H1 (cell line): ENCODE measurements around the gene CD79A. TPM values are rescaled to one million over a fixed set of nuclear protein-coding genes. Genes with fewer than 3 reads are reported as not detected.

Experiments used
- CBX5 ChIP-seq: fragments of 300-800, 300-1000 bp; sonication (generic); IDR thresholded peaks from 2 replicates; pipeline ENCODE4 v1.7.1; 2016; ENCODE audit warnings: antibody characterized with exemption, low read length, low read depth
- CHD1 ChIP-seq: IDR thresholded peaks from 2 replicates; pipeline ENCODE4 v1.6.1; 2012; ENCODE audit warnings: low read depth, low read length, improper control_type of control experiment
- CTCF ChIP-seq, 3 experiments: IDR thresholded peaks; 1 replicate in 2 of 3; 2 replicates in 1 of 3; pipeline versions ENCODE4 v1.5.1 to v1.6.1; 2011; ENCODE audit warnings: low read length in 3 of 3, mild to moderate bottlenecking in 3 of 3, inconsistent platforms in 2 of 3, low read depth in 1 of 3, moderate library complexity in 1 of 3; ENCODE audit not compliant: insufficient read depth in 1 of 3; ENCODE audit errors: control extremely low read depth in 1 of 3
- FOSL1 ChIP-seq: IDR thresholded peaks from 2 replicates; pipeline ENCODE4 v1.6.1; 2011; ENCODE audit warnings: mild to moderate bottlenecking, low read depth, low read length, moderate library complexity; ENCODE audit not compliant: insufficient read depth
- JUN ChIP-seq: IDR thresholded peaks from 2 replicates; pipeline ENCODE4 v1.6.1; 2011; ENCODE audit warnings: low read depth, mild to moderate bottlenecking, improper control_type of control experiment, low read length
- SIX5 ChIP-seq: IDR thresholded peaks from 2 replicates; pipeline ENCODE4 v1.6.1; 2011; ENCODE audit warnings: mild to moderate bottlenecking, low read depth, low read length
- polyA plus RNA-seq, 7 experiments: library from polyadenylated mRNA; depleted of rRNA in 3 of 7; stranded (reverse) in 5 of 7; unstranded in 2 of 7; fragments of >200 nt in 5 of 7; fragments of 200-250 nt in 2 of 7; gene quantifications; 1 replicate in 5 of 7; 2 replicates in 1 of 7; 4 replicates in 1 of 7; pipeline versions ENCODE4 v1.2.1 to v1.2.3, GENCODE V29; 2011 to 2013; ENCODE audit warnings: missing spikeins in 2 of 7, mixed read lengths in 2 of 7
- total RNA-seq: library from RNA; stranded (reverse); fragmentation: NEBNext Ultra II Directional; extraction: Animal tissue kit (Norgen Biotek cat#: 25700); gene quantifications from 2 replicates; pipeline ENCODE4 v1.2.1, GENCODE V29; 2021

Gene CD79A
- total and polyA plus RNA-seq, 2 of the 8 experiments (the other 6 are each of a cell fraction or from before 2014, with no cell fraction given) = 0.54 to 0.77 TPM

GRCh38 chr19:41879670-41880328 lies 2.7 kb downstream of the CD79A start (continued):
- TF ChIP-seq CTCF (IDR thresholded peaks at IDR 0.05; ENCODE audit: control extremely low read depth in 1 of 3, insufficient read depth in 1 of 3, low read depth in 1 of 3, low read length in 3 of 3) = no peak
- no peak for TF ChIP-seq CBX5
- no peak for TF ChIP-seq FOSL1
- TF ChIP-seq SIX5 = no peak
- TF ChIP-seq JUN = no peak
- TF ChIP-seq CHD1 = no peak
